GM19193 (cell line): ENCODE measurements around the gene HTRA3.

Experiments used
- POLR2A ChIP-seq: IDR thresholded peaks from 4 replicates; pipeline ENCODE4 v1.6.1; 2011; ENCODE audit not compliant: insufficient read depth, insufficient read length; ENCODE audit errors: extremely low read depth

Gene HTRA3

DNA sequence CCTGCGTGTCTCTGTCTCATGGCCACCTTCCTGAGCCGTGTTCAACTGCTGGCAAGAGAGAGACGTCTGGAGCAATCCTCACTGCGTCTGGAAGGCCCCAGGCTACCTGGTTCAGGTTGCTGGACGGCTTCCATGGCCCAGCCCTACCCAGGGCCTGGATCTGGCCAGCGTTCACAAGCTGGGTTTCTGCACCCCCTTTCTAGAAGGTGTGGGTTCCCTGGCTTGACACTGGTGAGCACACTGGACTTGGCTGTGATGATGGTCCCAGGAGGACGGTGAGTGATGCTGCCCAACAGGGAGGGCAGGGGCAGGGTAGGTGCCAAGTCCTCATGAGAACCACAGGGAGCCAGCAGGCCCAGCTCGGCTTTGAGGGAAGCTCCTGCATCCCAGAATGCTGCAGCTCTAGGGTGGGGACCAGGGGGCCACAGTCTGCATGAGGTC lies 63.4 kb downstream of the HTRA3 start:
- no peak for TF ChIP-seq POLR2A

DNA sequence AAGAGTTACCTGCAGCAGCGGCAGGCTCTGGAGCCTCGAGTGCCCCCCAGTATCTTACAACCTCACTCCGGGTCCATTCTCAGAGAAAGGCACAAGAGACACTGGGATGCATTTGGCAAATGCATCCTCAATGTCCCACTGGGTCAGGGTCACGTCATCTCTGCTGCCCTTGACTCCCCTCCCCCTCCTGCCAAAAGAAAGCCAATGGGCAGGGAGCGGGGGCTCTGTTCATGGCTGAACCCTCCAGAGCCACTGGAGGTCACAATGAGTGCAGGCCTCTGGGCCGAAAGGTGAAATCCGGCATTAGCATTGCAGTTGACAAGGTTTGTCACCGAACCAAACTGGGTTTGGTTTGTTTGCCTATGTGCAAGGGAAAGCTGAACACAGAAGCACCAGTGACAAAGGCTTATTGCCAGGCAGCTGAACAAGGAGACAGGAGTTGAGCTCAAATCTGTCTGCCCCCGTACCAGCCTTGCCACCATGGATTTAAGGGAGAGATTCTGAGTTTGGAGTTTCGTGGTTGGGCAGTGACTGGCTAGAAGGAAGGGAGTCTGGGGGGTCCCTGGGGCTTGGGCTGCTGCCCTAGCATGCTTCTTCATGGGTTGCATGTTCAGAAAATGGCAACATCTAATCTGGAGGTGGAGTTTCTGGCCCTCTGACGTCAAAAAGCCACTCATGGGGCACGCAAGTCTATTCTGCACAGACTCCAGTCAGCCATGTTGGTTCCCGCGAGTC lies 64.3 kb downstream of the HTRA3 start:
- TF ChIP-seq POLR2A, result no peak

DNA sequence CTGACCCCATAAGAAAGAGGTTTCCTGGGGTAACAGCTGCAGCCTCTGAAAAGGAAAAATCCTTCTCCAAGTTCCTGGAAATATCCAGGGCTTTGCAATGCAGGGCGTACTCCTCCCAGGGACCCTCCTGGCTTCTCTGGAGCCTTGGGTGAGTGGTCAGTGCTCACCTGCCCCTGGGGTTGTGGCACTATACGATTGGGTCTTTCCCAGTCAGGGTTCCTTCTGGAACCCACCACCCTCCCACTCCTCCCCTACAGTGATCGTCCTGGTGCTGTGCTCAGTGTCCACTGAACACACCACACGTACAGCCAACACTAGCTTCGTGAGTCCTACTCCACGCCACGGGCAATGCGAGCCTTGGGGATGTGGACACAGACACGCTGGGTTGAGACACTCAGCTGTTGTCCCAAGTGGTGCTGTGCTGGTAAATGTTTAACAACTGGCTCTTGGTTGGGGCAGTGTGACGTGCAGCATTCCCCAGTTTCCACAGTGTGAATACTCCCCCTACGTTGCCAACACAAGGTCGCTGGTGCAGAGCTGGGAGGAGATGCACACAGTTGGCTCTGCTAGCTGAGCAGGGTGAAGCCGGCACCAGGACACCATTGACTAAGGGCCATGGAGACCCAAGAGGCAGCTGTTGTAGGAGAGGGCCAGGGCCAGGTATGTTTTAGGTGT lies 65.4 kb downstream of the HTRA3 start:
- TF ChIP-seq POLR2A, result no peak

DNA sequence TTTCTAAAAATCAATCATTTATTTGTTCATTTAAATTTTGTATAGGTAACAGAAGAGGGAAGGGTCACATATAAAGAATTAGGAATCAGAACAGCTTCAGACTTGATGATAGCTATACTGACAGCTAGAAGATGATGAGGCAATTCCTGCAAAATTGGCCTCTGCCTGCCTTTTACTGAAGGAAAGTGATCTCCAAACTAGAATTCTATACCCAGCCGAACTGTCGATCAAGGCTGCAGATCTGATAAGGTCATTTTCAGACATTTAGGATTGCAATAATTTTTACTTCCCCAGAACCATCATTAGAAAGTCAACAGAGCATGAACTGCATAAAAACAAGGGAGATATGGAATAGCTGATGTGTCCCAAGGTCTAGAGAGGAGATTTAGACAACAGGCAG lies 66.3 kb downstream of the HTRA3 start:
- no peak for TF ChIP-seq POLR2A

- no peak for TF ChIP-seq POLR2A
Observed at GRCh38 chr4:8336412-8337075, 67.0 kb downstream of the HTRA3 start.

GRCh38 chr4:8338351-8338961 lies 68.9 kb downstream of the HTRA3 start:
- TF ChIP-seq POLR2A, result no peak

- TF ChIP-seq POLR2A, result no peak
Observed at GRCh38 chr4:8340781-8341241, 71.3 kb downstream of the HTRA3 start.

GRCh38 chr4:8341691-8342090 lies 72.1 kb downstream of the HTRA3 start:
- no peak for TF ChIP-seq POLR2A

GRCh38 chr4:8342651-8343261 lies 73.2 kb downstream of the HTRA3 start:
- TF ChIP-seq POLR2A, result no peak

DNA sequence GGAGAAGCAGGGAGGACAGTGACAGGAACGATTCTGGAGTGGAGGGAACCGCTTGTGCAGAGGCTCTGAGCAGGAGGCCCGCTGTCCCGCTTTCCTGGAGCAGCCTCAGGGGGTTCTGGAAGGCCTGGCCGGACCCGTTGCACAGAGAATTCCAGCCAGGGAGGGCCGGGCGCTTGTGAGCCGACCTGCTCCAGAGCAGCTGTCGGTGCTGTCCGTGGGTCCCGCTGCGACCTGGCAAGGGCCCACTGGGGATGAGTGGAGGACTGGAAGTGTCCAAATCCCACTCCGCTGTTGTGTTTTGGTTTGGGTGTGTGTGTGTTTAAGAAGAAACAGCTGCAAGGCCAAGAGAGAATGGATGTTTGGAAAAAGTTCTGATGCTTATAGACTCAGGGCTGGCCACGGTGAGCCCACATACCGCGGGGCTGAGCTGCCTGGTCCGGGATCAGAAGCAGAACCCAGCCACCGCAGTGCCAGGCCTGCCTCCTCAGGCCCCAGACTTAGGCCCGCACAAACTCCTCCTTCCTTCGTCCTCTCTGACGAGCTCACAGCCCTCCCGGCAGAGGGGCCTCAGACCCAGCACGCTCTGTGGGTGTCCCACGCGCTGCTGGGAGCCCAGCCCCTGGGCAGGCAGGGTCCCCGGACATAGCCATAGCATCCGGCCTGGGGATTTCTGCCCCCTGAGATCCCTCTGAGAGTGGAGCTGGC lies 73.9 kb downstream of the HTRA3 start:
- no peak for TF ChIP-seq POLR2A

DNA sequence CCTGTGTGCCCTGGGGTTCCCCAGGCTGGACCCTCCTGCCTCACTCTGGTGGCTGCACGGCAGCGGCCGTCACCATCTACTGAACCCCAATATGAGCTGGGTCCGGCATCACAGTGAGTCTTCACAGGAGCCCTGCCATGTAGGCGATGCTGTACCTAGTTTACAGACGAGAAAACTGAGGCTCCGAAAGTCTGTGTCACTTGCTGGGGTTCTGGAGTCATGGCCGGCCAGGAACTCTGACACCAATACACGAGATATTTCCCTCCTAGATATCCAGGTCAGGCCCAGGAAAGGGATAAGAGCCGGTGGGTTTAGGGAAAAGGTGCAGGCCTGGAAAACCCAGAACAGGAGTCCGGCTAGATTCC lies 74.4 kb downstream of the HTRA3 start:
- no peak for TF ChIP-seq POLR2A

DNA sequence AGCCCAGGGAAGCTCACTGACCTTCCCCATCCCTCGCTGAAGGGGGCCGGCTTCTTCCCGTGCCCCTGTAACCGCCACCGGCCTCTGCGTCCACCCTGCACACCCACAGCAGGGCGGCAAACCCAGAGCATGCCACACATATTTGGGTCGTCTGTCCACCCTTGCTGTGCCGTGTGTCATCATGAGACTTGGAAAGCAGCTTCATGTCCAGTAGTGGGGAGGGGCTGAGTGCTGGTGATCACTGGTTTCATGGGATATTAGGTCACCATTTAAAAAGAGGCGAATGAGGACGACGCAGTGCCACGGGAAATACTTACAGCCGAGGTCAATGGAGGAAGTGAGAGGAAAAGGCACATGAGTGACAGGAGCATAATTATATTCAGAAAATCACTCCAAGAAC lies 74.8 kb downstream of the HTRA3 start:
- no peak for TF ChIP-seq POLR2A

- TF ChIP-seq POLR2A, result no peak
Observed at GRCh38 chr4:8345053-8345945, 75.7 kb downstream of the HTRA3 start.

GRCh38 chr4:8345946-8346814 lies 76.6 kb downstream of the HTRA3 start:
- no peak for TF ChIP-seq POLR2A
